GM18498 (cell line): Measurements from ENCODE around the gene GNG11.
A peak's percentile ranks its signal among the peaks of the same experiment; 100 is the strongest.

Experiments used
- ATAC-seq: cut with Tn5 transposase; IDR thresholded peaks from one replicate; pipeline ENCODE4 v1.9.1; 2021; ENCODE audit warnings: mild to moderate bottlenecking, moderate library complexity; ENCODE audit not compliant: unreplicated experiment

The GNG11 gene

DNA sequence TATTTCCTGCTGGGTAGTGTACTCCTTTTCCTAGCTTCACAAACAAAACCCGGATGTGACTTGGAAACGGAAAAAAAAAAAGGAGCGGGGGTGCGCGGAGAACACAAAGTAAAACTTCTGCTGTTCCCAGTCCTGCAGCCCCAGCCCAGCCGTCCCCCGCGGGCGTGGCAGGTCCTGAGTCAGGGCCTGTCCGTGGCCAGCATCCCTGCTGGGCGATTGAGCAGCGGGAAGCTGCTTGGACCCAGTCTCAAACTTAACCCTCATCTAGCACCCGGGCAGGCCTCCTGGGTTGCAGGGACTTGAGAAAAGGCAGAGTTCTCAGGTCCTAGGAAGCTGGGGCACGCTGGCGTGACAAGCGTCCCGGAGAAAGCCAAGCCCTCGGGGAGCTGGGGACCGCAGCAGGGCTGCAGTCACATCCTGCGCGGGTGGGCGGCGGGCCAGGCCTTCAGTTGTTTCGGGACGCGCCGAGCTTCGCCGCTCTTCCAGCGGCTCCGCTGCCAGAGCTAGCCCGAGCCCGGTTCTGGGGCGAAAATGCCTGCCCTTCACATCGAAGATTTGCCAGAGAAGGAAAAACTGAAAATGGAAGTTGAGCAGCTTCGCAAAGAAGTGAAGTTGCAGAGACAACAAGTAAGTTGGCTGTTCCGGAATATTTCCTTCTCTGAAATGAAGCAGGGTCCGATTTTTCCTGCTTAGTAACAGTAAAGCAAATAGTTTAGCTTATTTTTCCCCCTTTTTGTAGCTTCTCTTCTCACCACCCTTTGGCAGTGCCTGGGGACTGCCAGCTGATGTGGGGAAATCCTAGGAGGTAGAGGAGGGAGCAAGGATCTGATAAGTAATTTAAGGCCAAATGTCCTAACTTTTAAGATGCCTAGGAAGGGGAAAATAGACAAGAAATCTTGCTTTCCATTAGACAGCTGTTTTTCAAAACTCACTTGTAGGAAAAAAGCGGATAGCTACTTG, at the start of gene GNG11:
Gene GNG11 (plus strand): TSS at position 129 of the 960 bp plus-strand sequence. CDS start 403 bp downstream, at position 532.
- peak; percentile 92 for ATAC-seq

- no peak for ATAC-seq
These were observed 47.4 kb upstream of the GNG11 start for GRCh38 chr7:93873998-93874574.

- ATAC-seq: no peak
These were observed 43.8 kb upstream of the GNG11 start for GRCh38 chr7:93877742-93878141.

GRCh38 chr7:93879356-93879755, 42.2 kb upstream of the GNG11 start:
- no peak for ATAC-seq

DNA sequence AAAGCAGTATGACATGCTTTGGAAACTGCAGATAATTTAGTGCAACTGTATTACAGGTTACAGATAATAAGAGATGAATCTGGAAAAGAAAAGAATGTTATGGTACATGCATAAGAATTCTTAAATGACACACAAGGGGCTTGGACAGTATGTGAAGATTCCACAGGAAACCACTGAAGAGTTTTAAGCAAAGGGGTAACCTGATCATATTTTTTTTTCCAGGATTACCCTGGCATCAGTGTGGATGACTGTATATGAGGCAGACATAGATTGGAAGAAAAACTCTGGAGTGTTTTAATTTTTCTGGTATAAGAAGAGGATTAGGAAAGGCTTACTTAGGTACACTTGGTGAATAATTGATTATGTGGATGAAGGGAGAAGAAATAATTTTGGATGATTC, 39.1 kb upstream of the GNG11 start:
- ATAC-seq: no peak

DNA sequence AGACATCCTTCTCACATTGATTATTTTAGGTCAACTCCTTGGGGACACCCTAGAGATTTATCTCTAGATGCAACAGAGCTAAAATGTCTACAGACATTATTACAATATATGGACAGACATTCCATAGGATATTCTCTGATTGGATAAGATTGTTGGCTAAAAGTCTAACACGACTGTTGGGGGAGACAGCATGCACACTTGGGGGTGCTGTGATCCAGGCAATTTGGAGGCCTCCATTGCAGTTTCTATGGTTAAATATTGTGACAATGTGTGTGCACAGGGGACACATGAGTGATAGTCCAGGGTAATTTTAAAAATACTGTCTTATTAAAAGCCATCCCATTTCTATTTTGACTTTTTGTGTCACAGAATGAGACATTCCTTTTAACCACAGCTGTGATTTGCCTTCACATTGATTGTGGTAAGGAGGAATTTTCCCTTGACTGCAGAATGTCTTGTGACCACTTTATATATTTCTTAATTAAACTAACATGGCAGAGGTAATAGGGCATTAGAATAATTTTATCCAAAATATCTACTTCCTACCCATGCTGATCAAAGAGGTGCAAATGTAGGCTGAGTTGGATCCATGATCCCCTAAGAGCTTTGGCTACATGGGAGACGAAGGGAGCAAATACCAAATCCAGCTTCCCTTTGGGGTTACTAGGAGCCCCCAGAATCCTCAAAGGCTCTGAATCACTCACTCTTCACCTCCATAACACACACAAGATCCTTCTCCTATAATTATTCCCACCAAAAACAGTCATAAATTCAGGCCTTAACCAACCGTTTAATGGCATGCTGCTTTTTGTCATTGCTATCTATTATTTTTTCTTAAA, 38.2 kb upstream of the GNG11 start:
- ATAC-seq: no peak

- no peak for ATAC-seq
These were observed 37.6 kb upstream of the GNG11 start for GRCh38 chr7:93883917-93884345.

GRCh38 chr7:93884541-93884940, 37.0 kb upstream of the GNG11 start:
- no peak for ATAC-seq

GRCh38 chr7:93889261-93889660, 32.3 kb upstream of the GNG11 start:
- ATAC-seq: no peak

DNA sequence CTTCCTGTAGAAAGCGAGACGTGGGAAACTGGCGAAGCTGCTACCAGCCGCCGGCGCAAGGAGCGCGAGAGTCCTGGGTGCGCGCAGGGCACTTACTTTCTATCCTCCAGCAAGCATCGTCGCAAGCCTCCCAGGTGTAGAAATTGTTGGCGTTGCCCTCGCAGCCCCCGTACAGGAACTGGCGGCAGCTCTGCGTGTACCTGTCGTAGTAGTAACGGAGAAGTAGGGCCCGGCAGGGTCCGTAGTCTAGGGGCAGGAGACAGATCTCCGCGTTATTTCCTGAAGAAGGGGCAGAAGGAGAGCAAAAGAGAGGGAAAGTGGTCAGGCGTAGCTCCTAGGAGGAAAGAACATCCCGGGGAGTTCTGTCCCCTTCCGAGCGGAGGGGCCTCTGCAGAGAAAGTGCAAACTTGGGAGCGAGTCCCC, 31.5 kb upstream of the GNG11 start:
- peak; percentile 70 for ATAC-seq

DNA sequence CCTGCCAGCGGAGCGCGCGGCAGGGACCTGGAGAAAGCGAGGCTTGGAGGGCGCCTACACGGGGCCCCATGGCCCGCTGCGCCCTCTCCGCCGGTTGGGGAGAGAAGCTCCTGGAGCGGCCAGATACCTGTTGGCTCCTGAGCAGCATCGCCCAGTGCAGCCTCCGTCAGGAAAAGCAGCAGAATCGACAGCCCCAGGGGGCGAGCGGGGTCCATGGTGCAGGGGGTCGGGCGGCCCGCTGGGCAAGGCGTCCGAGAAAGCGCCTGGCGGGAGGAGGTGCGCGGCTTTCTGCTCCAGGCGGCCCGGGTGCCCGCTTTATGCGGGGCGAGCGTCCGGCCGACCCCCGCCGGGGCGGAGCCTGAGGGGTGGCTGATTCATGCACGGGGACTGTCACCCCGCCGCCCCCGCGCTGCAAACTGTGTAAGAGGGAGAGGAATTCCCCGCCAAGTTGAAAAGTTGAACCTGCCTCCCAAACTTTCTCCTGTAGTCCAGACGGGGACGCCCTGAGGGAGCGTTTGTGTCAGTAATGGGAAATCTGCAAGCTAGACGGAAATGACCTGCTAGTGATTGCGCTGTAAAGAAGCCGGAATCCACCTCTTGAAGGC, 31.0 kb upstream of the GNG11 start, which contains the start of gene TFPI2:
Gene TFPI2 (minus strand): TSS at position 290 of the 605 bp plus-strand sequence. CDS start 75 bp downstream, at position 215.
- peak; percentile 61 for ATAC-seq

- ATAC-seq: no peak
These were observed 27.1 kb upstream of the GNG11 start for GRCh38 chr7:93894426-93894825.

- ATAC-seq: no peak
These were observed 26.4 kb upstream of the GNG11 start for GRCh38 chr7:93894966-93895640.

DNA sequence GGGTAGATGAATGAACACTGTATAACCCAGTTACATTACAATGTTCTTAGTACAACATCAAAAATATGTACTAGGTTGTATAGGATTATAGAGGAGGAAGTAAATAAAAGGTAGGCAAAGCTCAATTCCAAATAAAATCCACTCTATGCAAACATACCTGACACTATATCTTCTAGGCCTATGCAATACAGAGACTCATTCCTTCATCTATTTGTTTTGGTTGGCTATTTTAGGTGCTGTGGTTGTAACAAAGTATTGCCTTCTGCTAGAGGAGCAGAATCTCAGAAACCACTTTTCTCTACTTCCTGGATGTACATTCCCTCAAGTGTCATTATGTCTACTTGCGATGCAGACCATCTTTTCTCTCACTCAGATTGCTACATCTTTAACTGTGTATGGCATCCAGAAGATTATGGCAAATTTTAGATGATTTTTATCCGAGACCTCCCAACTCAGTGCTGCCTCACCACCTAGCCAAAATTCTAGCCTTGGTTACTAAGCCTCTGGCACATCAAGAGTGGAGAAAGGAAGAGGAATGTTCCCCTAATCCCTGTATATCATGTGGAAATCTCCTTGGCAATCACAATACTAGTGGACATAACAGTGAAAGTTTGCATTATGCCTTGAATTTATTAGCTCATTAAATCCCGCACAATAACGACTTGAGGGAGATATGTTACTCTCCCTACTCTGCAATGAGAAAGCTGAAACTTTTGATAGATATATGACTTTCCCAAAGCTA, 25.5 kb upstream of the GNG11 start:
- ATAC-seq: no peak

DNA sequence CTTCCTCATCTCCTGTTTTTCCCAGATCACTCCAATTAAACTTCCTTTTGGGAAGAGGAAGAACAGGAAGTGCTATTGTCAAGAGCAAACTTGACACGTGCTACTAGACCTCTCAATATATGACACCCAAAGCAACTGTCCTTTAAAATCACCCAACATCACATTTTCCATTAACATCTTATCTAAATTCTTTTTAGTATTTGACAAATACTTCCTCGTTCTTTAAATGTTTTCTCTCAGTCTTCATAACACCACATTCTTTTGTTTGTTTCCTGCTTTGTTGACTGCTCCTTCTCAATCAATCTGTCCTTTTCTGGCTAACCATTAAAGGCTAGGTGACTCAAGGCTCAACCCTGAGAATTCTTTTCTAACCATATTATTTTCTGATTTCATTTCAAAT, 23.9 kb upstream of the GNG11 start:
- no peak for ATAC-seq

DNA sequence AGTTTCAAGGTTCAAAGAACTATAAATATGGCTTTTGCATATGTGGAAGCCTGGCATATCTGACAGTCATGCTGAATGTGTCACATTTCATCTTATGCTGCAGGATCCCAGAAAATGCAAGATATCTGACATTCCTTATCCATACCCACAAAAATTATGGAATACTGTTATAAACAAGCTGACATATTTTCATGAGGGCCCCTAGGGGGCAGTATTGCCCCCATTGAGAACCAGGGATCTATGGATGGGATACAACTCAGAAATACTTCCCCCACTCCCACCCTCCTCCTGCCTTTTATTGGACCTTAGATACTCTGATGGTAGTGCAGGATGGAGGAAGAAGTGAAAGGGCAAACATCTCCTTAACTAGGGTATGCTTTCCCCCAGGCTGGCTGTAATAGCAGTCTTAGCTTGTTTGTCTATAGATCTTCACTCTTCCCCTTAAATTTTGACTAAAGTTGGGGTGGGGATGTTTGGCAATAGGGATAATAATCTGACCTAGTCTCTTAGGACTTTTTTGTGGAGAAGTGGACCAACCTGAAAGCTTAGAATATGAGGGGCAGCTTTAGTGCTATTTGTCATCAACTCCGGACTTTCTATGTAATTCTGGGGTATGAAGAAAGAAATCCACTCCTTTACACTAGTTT, 18.6 kb upstream of the GNG11 start:
- no peak for ATAC-seq

DNA sequence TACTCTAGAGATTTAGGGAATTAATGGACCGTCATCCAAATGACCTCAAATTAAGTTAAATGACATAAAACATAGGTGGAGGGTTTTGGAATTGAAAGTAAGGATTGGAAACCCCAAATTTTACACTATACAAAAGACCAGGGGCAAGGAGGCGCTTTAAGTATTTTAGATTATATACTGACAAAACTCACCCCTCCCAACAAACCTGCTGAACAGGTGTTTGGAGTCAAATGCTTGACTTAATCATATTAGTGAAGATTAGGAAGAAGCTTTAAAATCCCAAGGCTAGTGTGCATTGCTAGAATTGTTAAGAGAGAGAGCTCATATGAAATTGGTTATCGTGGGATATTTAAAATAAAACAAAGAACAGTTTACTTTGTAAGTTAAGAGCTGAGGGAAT, 15.3 kb upstream of the GNG11 start, which contains the start of gene GNGT1:
Gene GNGT1 (plus strand): TSS at position 301 of the 400 bp plus-strand sequence. CDS start 180 bp downstream, outside the sequence.
- ATAC-seq: no peak

DNA sequence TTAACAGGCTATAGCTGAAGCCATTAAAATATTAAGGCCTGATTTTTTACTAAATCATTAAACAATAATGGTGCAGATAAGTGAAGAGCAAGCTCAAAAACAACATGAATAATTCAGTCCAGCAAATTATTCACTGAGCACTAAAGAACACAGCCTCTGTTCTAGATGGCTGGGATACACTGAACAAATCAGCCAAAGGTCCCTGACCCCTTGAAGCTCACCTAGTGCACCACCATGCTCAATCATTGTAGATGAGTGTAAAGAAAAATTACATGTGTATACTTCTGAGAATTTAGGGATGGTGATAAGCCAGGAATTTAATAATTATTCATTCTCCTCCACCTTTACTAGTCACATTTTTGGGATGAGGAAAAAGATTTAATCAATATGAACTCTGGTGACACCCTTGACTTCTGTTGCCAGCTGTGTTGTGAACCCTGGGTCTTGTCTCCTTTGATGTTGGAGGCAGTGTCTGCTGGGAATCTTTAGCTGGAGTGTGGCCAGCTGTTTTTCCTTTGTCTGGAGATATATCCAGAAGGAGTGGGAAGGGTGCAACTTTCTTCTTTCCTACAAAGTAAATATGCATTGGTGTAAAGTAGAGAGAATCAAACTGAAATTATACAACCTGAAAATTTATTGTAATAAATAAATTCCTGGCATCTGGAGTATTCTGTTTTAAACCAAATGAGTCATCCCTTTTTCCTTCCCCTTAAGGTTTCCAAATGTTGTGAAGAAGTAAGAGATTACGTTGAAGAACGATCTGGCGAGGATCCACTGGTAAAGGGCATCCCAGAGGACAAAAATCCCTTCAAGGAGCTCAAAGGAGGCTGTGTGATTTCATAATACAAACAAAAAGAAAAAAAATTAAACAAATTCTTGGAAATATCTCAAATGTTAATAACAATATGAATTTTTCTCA, 11.2 kb upstream of the GNG11 start:
- ATAC-seq: no peak
